ENCODE results near the gene FARP1. TPM values are rescaled to one million over a fixed set of nuclear protein-coding genes. Genes with fewer than 3 reads are reported as not detected.

Gene FARP1
- polyA plus RNA-seq, 1 of the 3 experiments (the other 2 are of a cell fraction), result 12.0 TPM

DNA sequence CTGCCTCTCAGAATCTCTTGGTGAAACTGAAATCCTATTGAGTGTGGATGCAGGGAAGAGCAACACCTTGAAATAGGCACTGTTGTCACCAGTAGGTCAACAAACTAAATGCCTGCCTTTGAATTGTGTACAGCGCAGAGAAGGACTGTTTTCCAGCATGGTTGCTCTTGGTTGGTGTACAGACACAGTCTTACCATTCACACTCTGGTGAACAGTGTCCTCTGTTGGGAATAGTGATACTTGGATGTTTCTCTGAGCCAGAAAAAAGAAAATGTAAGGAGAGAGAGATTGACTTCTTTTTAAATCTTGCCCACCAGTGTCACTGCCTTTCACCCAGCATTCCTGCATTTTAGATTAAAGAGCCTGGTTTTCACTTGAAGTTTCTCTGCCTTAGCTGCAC is 254.3 kb downstream of the FARP1 start (continued):
- TF ChIP-seq JUND (IDR thresholded peaks at IDR 0.05) (no peak), SIN3A (IDR thresholded peaks at IDR 0.05; ENCODE audit: borderline replicate concordance, low read depth, low read length) (no peak), GABPA (IDR thresholded peaks at IDR 0.05; ENCODE audit: low read depth) (no peak), RCOR1 (IDR thresholded peaks at IDR 0.05; ENCODE audit: low read length) (no peak), MXI1 (IDR thresholded peaks at IDR 0.05; ENCODE audit: low read depth, low read length) (no peak), FOSL2 (IDR thresholded peaks at IDR 0.05; ENCODE audit: borderline replicate concordance, low read depth) (no peak), EZH2phosphoT487 (IDR thresholded peaks at IDR 0.05; ENCODE audit: borderline replicate concordance, low read depth) (no peak), SMC3 (IDR thresholded peaks at IDR 0.05; ENCODE audit: low read depth, low read length) (peak; percentile 50), RFX5 (IDR thresholded peaks at IDR 0.05; ENCODE audit: low read length) (no peak)
- TF ChIP-seq, protein P1, sequence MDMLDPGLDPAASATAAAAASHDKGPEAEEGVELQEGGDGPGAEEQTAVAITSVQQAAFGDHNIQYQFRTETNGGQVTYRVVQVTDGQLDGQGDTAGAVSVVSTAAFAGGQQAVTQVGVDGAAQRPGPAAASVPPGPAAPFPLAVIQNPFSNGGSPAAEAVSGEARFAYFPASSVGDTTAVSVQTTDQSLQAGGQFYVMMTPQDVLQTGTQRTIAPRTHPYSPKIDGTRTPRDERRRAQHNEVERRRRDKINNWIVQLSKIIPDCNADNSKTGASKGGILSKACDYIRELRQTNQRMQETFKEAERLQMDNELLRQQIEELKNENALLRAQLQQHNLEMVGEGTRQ (IDR thresholded peaks at IDR 0.05; ENCODE audit: borderline replicate concordance, low read depth, low read length), result no peak
- TF ChIP-seq, protein P2, sequence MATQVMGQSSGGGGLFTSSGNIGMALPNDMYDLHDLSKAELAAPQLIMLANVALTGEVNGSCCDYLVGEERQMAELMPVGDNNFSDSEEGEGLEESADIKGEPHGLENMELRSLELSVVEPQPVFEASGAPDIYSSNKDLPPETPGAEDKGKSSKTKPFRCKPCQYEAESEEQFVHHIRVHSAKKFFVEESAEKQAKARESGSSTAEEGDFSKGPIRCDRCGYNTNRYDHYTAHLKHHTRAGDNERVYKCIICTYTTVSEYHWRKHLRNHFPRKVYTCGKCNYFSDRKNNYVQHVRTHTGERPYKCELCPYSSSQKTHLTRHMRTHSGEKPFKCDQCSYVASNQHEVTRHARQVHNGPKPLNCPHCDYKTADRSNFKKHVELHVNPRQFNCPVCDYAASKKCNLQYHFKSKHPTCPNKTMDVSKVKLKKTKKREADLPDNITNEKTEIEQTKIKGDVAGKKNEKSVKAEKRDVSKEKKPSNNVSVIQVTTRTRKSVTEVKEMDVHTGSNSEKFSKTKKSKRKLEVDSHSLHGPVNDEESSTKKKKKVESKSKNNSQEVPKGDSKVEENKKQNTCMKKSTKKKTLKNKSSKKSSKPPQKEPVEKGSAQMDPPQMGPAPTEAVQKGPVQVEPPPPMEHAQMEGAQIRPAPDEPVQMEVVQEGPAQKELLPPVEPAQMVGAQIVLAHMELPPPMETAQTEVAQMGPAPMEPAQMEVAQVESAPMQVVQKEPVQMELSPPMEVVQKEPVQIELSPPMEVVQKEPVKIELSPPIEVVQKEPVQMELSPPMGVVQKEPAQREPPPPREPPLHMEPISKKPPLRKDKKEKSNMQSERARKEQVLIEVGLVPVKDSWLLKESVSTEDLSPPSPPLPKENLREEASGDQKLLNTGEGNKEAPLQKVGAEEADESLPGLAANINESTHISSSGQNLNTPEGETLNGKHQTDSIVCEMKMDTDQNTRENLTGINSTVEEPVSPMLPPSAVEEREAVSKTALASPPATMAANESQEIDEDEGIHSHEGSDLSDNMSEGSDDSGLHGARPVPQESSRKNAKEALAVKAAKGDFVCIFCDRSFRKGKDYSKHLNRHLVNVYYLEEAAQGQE (IDR thresholded peaks at IDR 0.05; ENCODE audit: low read depth, low read length), result no peak

DNA sequence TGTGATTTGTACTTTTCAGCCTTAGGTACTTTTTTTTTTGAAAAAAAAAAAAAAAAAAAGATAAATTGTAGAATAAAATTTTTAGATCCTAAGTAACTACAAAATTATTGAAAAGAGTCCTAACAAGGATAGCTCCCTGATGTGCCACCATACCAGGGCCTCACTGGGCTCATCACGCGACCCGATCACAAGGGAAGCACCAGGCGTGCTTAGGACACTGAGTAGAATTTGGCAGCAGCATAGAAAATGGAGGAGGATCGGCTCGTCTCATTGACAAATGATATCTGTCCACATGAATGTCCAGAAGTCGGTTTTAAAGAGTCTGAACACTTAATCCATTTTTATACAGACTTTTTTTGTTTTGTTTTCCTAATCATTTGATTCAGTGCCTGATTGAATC is 255.0 kb downstream of the FARP1 start:
- Histone ChIP-seq H3K9me3 (no peaks in the 10 kb centered on the region), H3K79me2 (ENCODE audit: insufficient read depth) (no peaks in the 10 kb centered on the region), H3K36me3 (replicated peaks in 1 of 2; ENCODE audit: control insufficient read depth in 1 of 2, insufficient read depth in 2 of 2, low read length in 1 of 2) (peaks cover 4 to 21% of the 10 kb centered on the region in 2 experiments), H3K27me3 (ENCODE audit: insufficient read depth) (no peaks in the 10 kb centered on the region), H2AFZ (ENCODE audit: low read depth) (no peak overlapping the region), H3F3A (replicated peaks; ENCODE audit: insufficient read depth) (peaks cover 4% of the 10 kb centered on the region), H3K4me1 (ENCODE audit: control insufficient read depth in 1 of 2, insufficient read depth in 2 of 2, low read depth in 1 of 2, low read length in 1 of 2) (peaks cover 8 to 11% of the 10 kb centered on the region in 2 experiments; a peak in 3 of 4 replicates), H4K20me1 (ENCODE audit: insufficient read depth) (no peaks in the 10 kb centered on the region), H3K27ac (ENCODE audit: low read depth in 2 of 2, low read length in 1 of 2) (no peak overlapping the region), H3K9ac (no peak overlapping the region), H3K4me2 (no peak overlapping the region), H3K9me2 (no peaks in the 10 kb centered on the region), H3K4me3 (ENCODE audit: low read depth in 2 of 2, low read length in 1 of 2) (no peak overlapping the region)
- ChIA-PET POLR2A (no interaction called here), CTCF (interaction anchor here (0.7 to 1.1 kb wide), 3 partner anchors 33 to 255 kb away, joined by 3 to 4 read pairs (median 3); partner anchors contain the start of gene FARP1)
- 90% methylated on average over 7 of the region's 7 CpGs for WGBS (ENCODE audit: low lambda C conversion rate)
- TF ChIP-seq RFX5 (IDR thresholded peaks at IDR 0.05; ENCODE audit: low read length) (no peak), TEAD4 (IDR thresholded peaks at IDR 0.05; ENCODE audit: borderline replicate concordance, insufficient read depth) (no peak), FOXM1 (IDR thresholded peaks at IDR 0.05; ENCODE audit: low read depth) (no peak), FOSL2 (IDR thresholded peaks at IDR 0.05; ENCODE audit: borderline replicate concordance, low read depth) (no peak), JUND (IDR thresholded peaks at IDR 0.05) (no peak), RAD21 (IDR thresholded peaks at IDR 0.05; ENCODE audit: low read length) (no peak)
- TF ChIP-seq, protein P3, sequence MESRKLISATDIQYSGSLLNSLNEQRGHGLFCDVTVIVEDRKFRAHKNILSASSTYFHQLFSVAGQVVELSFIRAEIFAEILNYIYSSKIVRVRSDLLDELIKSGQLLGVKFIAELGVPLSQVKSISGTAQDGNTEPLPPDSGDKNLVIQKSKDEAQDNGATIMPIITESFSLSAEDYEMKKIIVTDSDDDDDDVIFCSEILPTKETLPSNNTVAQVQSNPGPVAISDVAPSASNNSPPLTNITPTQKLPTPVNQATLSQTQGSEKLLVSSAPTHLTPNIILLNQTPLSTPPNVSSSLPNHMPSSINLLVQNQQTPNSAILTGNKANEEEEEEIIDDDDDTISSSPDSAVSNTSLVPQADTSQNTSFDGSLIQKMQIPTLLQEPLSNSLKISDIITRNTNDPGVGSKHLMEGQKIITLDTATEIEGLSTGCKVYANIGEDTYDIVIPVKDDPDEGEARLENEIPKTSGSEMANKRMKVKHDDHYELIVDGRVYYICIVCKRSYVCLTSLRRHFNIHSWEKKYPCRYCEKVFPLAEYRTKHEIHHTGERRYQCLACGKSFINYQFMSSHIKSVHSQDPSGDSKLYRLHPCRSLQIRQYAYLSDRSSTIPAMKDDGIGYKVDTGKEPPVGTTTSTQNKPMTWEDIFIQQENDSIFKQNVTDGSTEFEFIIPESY (IDR thresholded peaks at IDR 0.05; ENCODE audit: borderline replicate concordance, low read depth), result no peak
- no peak for DNase-seq
